ENCODE measurements around the gene LRRC25. TPM values are rescaled to one million over a fixed set of nuclear protein-coding genes. Genes with fewer than 3 reads are reported as not detected.

LRRC25 gene
- total and polyA plus RNA-seq, 10 of the 15 experiments (the other 5 are each of a cell fraction or from before 2014, with no cell fraction given), result 0.38 to 2.9 (median 1.2) TPM

DNA sequence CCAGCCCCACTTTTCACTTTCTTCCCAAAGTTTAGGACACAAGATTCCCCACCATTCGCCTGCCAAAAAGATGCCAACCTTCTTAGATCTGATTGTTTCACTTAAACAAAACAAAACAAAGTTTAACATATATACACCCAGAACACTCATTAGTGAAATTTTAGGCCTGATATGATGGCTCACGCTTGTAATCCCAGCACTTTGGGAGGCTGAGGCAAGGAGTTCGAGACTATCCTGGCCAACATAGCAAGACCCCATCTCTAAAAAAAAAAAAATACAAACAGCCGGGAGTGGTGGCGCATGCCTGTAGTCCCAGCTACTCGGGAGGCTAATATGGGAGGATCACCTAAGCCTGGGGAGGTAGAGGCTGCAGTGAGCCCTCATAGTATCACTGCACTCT, 52.1 kb downstream of the LRRC25 start:
- Histone ChIP-seq H3K9me3 (replicated peaks; ENCODE audit: control insufficient read depth, insufficient read depth, low read length) (no peaks in the 10 kb centered on the region), H3K4me2 (ENCODE audit: control insufficient read depth, insufficient read depth) (no peak overlapping the region), H3K36me3 (ENCODE audit: control insufficient read depth in 2 of 2, insufficient read depth in 2 of 2, low read length in 1 of 2) (peaks cover 0 to 10% of the 10 kb centered on the region in 2 experiments; a peak in 1 of 4 replicates), H3K9ac (ENCODE audit: control insufficient read depth, insufficient read depth, low read length) (no peak overlapping the region), H3K27ac (ENCODE audit: control insufficient read depth, insufficient read depth) (no peak overlapping the region), H2AFZ (ENCODE audit: control insufficient read depth, low read depth, low read length) (no peak overlapping the region), H4K20me1 (ENCODE audit: control insufficient read depth, insufficient read depth) (no peaks in the 10 kb centered on the region), H3K4me3 (no peak overlapping the region), H3K27me3 (replicated peaks in 1 of 2; ENCODE audit: control insufficient read depth in 2 of 2, insufficient read depth in 2 of 2, low read length in 1 of 2) (no peaks in the 10 kb centered on the region), H3K79me2 (ENCODE audit: control insufficient read depth, insufficient read depth, low read length) (peaks cover 11% of the 10 kb centered on the region), H3K4me1 (ENCODE audit: control insufficient read depth, insufficient read depth, low read length) (peaks cover 9% of the 10 kb centered on the region)
- SMC1A ChIA-PET (ENCODE audit: uncharacterized antibody, unreplicated experiment), result no interaction called here
- intact Hi-C loops (cut with micrococcal nuclease; ENCODE audit: unreplicated experiment), result no loop called here
- ATAC-seq (no peak), FAIRE-seq (no peak), DNase-seq (ENCODE audit: low read depth, low spot score) (no peak)
- CTCF ChIA-PET, result interaction anchor here (1.4 to 4.2 kb wide), 3 partner anchors 17 to 66 kb away, joined by 4 to 20 read pairs (median 5); no protein-coding TSS in a partner anchor
- POLR2A ChIA-PET, result interaction anchor here (0.6 to 1.0 kb wide), 5 partner anchors 21 to 263 kb away, joined by 4 to 9 read pairs (median 4); no protein-coding TSS in a partner anchor
- no TSS peak for BruUV-seq (replicated peaks)
- 94% methylated on average over 6 of the region's 6 CpGs for WGBS (ENCODE audit: insufficient coverage, insufficient replicate concordance, low lambda C conversion rate, missing lambda C conversion rate)
- RAD21 ChIA-PET (ENCODE audit: unreplicated experiment), result no interaction called here
- in situ Hi-C loops (cut with MboI), result no loop called here
- TF ChIP-seq PAX5 (IDR thresholded peaks at IDR 0.05; ENCODE audit: borderline replicate concordance, low read depth, low read length), result no peak
- TF ChIP-seq SUZ12 (IDR thresholded peaks at IDR 0.05; ENCODE audit: unreplicated experiment), result no peak
- TF ChIP-seq PKNOX1 (IDR thresholded peaks at IDR 0.05), result no peak
- no peak for TF ChIP-seq NR2F1 (conservative IDR thresholded peaks at IDR 0.05)
- no peak for TF ChIP-seq CBX5 (IDR thresholded peaks at IDR 0.05; ENCODE audit: low read depth)
- TF ChIP-seq, protein P1, sequence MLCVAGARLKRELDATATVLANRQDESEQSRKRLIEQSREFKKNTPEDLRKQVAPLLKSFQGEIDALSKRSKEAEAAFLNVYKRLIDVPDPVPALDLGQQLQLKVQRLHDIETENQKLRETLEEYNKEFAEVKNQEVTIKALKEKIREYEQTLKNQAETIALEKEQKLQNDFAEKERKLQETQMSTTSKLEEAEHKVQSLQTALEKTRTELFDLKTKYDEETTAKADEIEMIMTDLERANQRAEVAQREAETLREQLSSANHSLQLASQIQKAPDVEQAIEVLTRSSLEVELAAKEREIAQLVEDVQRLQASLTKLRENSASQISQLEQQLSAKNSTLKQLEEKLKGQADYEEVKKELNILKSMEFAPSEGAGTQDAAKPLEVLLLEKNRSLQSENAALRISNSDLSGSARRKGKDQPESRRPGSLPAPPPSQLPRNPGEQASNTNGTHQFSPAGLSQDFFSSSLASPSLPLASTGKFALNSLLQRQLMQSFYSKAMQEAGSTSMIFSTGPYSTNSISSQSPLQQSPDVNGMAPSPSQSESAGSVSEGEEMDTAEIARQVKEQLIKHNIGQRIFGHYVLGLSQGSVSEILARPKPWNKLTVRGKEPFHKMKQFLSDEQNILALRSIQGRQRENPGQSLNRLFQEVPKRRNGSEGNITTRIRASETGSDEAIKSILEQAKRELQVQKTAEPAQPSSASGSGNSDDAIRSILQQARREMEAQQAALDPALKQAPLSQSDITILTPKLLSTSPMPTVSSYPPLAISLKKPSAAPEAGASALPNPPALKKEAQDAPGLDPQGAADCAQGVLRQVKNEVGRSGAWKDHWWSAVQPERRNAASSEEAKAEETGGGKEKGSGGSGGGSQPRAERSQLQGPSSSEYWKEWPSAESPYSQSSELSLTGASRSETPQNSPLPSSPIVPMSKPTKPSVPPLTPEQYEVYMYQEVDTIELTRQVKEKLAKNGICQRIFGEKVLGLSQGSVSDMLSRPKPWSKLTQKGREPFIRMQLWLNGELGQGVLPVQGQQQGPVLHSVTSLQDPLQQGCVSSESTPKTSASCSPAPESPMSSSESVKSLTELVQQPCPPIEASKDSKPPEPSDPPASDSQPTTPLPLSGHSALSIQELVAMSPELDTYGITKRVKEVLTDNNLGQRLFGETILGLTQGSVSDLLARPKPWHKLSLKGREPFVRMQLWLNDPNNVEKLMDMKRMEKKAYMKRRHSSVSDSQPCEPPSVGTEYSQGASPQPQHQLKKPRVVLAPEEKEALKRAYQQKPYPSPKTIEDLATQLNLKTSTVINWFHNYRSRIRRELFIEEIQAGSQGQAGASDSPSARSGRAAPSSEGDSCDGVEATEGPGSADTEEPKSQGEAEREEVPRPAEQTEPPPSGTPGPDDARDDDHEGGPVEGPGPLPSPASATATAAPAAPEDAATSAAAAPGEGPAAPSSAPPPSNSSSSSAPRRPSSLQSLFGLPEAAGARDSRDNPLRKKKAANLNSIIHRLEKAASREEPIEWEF (IDR thresholded peaks at IDR 0.05; ENCODE audit: insufficient replicate concordance, low read depth, low read length), result no peak
- no peak for TF ChIP-seq ZNF384 (IDR thresholded peaks at IDR 0.05; ENCODE audit: borderline replicate concordance, low read depth, low read length)
- no peak for TF ChIP-seq TAF1 (IDR thresholded peaks at IDR 0.05; ENCODE audit: borderline replicate concordance, low read depth, low read length)
- no peak for TF ChIP-seq ZNF217 (IDR thresholded peaks at IDR 0.05)
- TF ChIP-seq, protein P2, sequence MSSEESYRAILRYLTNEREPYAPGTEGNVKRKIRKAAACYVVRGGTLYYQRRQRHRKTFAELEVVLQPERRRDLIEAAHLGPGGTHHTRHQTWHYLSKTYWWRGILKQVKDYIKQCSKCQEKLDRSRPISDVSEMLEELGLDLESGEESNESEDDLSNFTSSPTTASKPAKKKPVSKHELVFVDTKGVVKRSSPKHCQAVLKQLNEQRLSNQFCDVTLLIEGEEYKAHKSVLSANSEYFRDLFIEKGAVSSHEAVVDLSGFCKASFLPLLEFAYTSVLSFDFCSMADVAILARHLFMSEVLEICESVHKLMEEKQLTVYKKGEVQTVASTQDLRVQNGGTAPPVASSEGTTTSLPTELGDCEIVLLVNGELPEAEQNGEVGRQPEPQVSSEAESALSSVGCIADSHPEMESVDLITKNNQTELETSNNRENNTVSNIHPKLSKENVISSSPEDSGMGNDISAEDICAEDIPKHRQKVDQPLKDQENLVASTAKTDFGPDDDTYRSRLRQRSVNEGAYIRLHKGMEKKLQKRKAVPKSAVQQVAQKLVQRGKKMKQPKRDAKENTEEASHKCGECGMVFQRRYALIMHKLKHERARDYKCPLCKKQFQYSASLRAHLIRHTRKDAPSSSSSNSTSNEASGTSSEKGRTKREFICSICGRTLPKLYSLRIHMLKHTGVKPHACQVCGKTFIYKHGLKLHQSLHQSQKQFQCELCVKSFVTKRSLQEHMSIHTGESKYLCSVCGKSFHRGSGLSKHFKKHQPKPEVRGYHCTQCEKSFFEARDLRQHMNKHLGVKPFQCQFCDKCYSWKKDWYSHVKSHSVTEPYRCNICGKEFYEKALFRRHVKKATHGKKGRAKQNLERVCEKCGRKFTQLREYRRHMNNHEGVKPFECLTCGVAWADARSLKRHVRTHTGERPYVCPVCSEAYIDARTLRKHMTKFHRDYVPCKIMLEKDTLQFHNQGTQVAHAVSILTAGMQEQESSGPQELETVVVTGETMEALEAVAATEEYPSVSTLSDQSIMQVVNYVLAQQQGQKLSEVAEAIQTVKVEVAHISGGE (CRISPR knock-in tag; IDR thresholded peaks at IDR 0.05), result no peak
- TF ChIP-seq IRF4 (IDR thresholded peaks at IDR 0.05; ENCODE audit: low read depth, low read length), result no peak
- no peak for TF ChIP-seq RUNX3 (IDR thresholded peaks at IDR 0.05; ENCODE audit: low read length)
- TF ChIP-seq SUPT20H (IDR thresholded peaks at IDR 0.05; ENCODE audit: borderline replicate concordance, control insufficient read depth, low read depth, low read length), result no peak
- TF ChIP-seq E2F4 (IDR thresholded peaks at IDR 0.05; ENCODE audit: low read depth, low read length), result no peak
